H9 (cell line): ENCODE data around the gene AFAP1. TPM values are rescaled to one million over a fixed set of nuclear protein-coding genes. Genes with fewer than 3 reads are reported as not detected.

Source experiments
- DNase-seq: peaks from one replicate; pipeline ENCODE4 v3.0.0-alpha.2; 2017
- H2AFZ ChIP-seq: one replicate; pipeline ENCODE4 v1.6.1; 2013; ENCODE audit warnings: mild to moderate bottlenecking, low read length, control low read depth, moderate library complexity
- H2AK5ac ChIP-seq: 2 replicates; pipeline ENCODE4 v1.6.1; 2013; ENCODE audit warnings: low read length, control low read depth, mixed read lengths; ENCODE audit not compliant: insufficient read length
- H2BK120ac ChIP-seq: one replicate; pipeline ENCODE4 v1.6.1; 2013; ENCODE audit warnings: low read depth, mild to moderate bottlenecking, low read length, control low read depth, inconsistent platforms; ENCODE audit not compliant: poor library complexity, severe bottlenecking
- H2BK12ac ChIP-seq: 2 replicates; pipeline ENCODE4 v1.6.1; 2013; ENCODE audit warnings: low read length, control low read depth, mixed read lengths, low read depth; ENCODE audit not compliant: insufficient read length
- H2BK15ac ChIP-seq: 2 replicates; pipeline ENCODE4 v1.6.1; 2013; ENCODE audit warnings: low read depth, low read length, control low read depth
- H2BK20ac ChIP-seq: one replicate; pipeline ENCODE4 v1.6.1; 2013; ENCODE audit warnings: low read depth, mild to moderate bottlenecking, low read length, control low read depth, inconsistent platforms; ENCODE audit not compliant: poor library complexity, severe bottlenecking
- H2BK5ac ChIP-seq: 2 replicates; pipeline ENCODE4 v1.6.1; 2013; ENCODE audit warnings: low read length, control low read depth, mixed read lengths; ENCODE audit not compliant: insufficient read length
- H3K14ac ChIP-seq: 2 replicates; pipeline ENCODE4 v1.6.1; 2013; ENCODE audit warnings: low read length, control low read depth; ENCODE audit not compliant: insufficient read depth
- H3K18ac ChIP-seq: 2 replicates; pipeline ENCODE4 v1.6.1; 2013; ENCODE audit warnings: low read depth, mild to moderate bottlenecking, mixed read lengths, low read length, control low read depth; ENCODE audit not compliant: insufficient read length
- H3K23ac ChIP-seq: 2 replicates; pipeline ENCODE4 v1.6.1; 2013; ENCODE audit warnings: low read length, control low read depth, mixed read lengths, low read depth; ENCODE audit not compliant: insufficient read length
- H3K23me2 ChIP-seq: 2 replicates; pipeline ENCODE4 v1.6.1; 2013; ENCODE audit warnings: low read depth, mild to moderate bottlenecking, mixed read lengths, low read length, control low read depth; ENCODE audit not compliant: insufficient read length, poor library complexity, severe bottlenecking
- H3K27ac ChIP-seq: 2 replicates; pipeline ENCODE4 v1.5.1; 2013; ENCODE audit warnings: low read length, control low read depth, mixed read lengths, low read depth; ENCODE audit not compliant: insufficient read length
- H3K27me3 ChIP-seq: 2 replicates; pipeline ENCODE4 v1.6.1; 2013; ENCODE audit warnings: low read length, control low read depth, inconsistent platforms; ENCODE audit not compliant: insufficient read depth
- H3K4ac ChIP-seq: 2 replicates; pipeline ENCODE4 v1.6.1; 2013; ENCODE audit warnings: low read depth, mild to moderate bottlenecking, control low read depth, inconsistent platforms, low read length, moderate library complexity
- H3K4me1 ChIP-seq: 2 replicates; pipeline ENCODE4 v1.6.1; 2013; ENCODE audit warnings: low read length, control low read depth, inconsistent platforms; ENCODE audit not compliant: insufficient read depth
- H3K4me2 ChIP-seq: 2 replicates; pipeline ENCODE4 v1.6.1; 2013; ENCODE audit warnings: low read length, control low read depth, mixed read lengths; ENCODE audit not compliant: insufficient read length, insufficient read depth
- H3K56ac ChIP-seq: 2 replicates; pipeline ENCODE4 v1.6.1; 2013; ENCODE audit warnings: low read depth, mild to moderate bottlenecking, mixed read lengths, low read length, control low read depth; ENCODE audit not compliant: insufficient read length
- H3K79me1 ChIP-seq: 2 replicates; pipeline ENCODE4 v1.6.1; 2013; ENCODE audit warnings: low read depth, mild to moderate bottlenecking, moderate library complexity, low read length, control low read depth, inconsistent platforms; ENCODE audit not compliant: insufficient read depth, poor library complexity, severe bottlenecking
- H3K79me2 ChIP-seq: 2 replicates; pipeline ENCODE4 v1.6.1; 2013; ENCODE audit warnings: low read length, control low read depth, inconsistent platforms; ENCODE audit not compliant: insufficient read depth
- H3K9ac ChIP-seq: 2 replicates; pipeline ENCODE4 v1.6.1; 2013; ENCODE audit warnings: low read length, control low read depth, mixed read lengths; ENCODE audit not compliant: insufficient read length; ENCODE audit errors: extremely low read depth
- H3K9me3 ChIP-seq: one replicate; pipeline ENCODE4 v1.6.1; 2013; ENCODE audit warnings: low read depth, low read length, inconsistent platforms; ENCODE audit not compliant: control insufficient read depth
- H3T11ph ChIP-seq: one replicate; pipeline ENCODE4 v1.6.1; 2013; ENCODE audit warnings: mild to moderate bottlenecking, low read length, control low read depth, inconsistent platforms
- H4K20me1 ChIP-seq: one replicate; pipeline ENCODE4 v1.6.1; 2013; ENCODE audit not compliant: control insufficient read depth, insufficient read length, insufficient read depth
- H4K5ac ChIP-seq: 2 replicates; pipeline ENCODE4 v1.6.1; 2013; ENCODE audit warnings: low read depth, mild to moderate bottlenecking, mixed read lengths, low read length, control low read depth; ENCODE audit not compliant: insufficient read length
- H4K8ac ChIP-seq: replicated peaks from 2 replicates; pipeline ENCODE4 v1.6.1; 2013; ENCODE audit warnings: low read length, control low read depth, mixed read lengths, low read depth; ENCODE audit not compliant: insufficient read length
- H4K91ac ChIP-seq: 2 replicates; pipeline ENCODE4 v1.6.1; 2013; ENCODE audit warnings: low read depth, mild to moderate bottlenecking, moderate library complexity, mixed read lengths, low read length, control low read depth; ENCODE audit not compliant: insufficient read length
- H3K27ac Mint-ChIP-seq, 3 experiments: 2 replicates in 2 of 3; 3 replicates in 1 of 3; pipeline ENCODE4 v1.8.0; 2020 to 2021; ENCODE audit warnings: mixed read lengths in 3 of 3, mild to moderate bottlenecking in 1 of 3, moderate library complexity in 1 of 3
- H3K27me3 Mint-ChIP-seq: 2 replicates; pipeline ENCODE4 v1.8.0; 2021; ENCODE audit warnings: low read depth, mild to moderate bottlenecking, moderate library complexity, mixed read lengths
- H3K36me3 Mint-ChIP-seq, 3 experiments: 2 replicates in 2 of 3; 3 replicates in 1 of 3; pipeline ENCODE4 v1.8.0; 2020 to 2021; ENCODE audit warnings: low read depth in 3 of 3, mixed read lengths in 3 of 3; ENCODE audit not compliant: insufficient read depth in 1 of 3
- H3K4me1 Mint-ChIP-seq, 2 experiments: 2 replicates each; pipeline ENCODE4 v1.8.0; 2020; ENCODE audit warnings: mixed read lengths in 2 of 2
- H3K4me3 Mint-ChIP-seq, 2 experiments: 2 replicates in 1 of 2; 3 replicates in 1 of 2; pipeline ENCODE4 v1.8.0; 2020 to 2021; ENCODE audit warnings: mild to moderate bottlenecking in 2 of 2, mixed read lengths in 2 of 2, moderate library complexity in 1 of 2
- H3K9me3 Mint-ChIP-seq, 2 experiments: 2 replicates in 1 of 2; 3 replicates in 1 of 2; pipeline ENCODE4 v1.8.0; 2020; ENCODE audit warnings: mild to moderate bottlenecking in 2 of 2, mixed read lengths in 2 of 2, moderate library complexity in 1 of 2
- WGBS: extraction: QIAGEN DNeasy Blood & Tissue Kit; methylation state at CpG from one replicate; pipeline ENCODE4 v1.1.7; 2013; ENCODE audit warnings: missing lambda C conversion rate, low lambda C conversion rate, mixed read lengths; ENCODE audit not compliant: insufficient read length; ENCODE audit errors: extremely low coverage; 5-methylcytosine and 5-hydroxymethylcytosine counted together
- total RNA-seq: library from RNA; stranded (reverse); gene quantifications from 2 replicates; pipeline ENCODE4 v1.2.1, GENCODE V29; 2021
- TF ChIP-seq, protein P1 (sequence below): fragments of 200-600 bp; sonication (generic); conservative IDR thresholded peaks from 3 replicates; pipeline ENCODE4 v1.8.0; 2021; ENCODE audit warnings: antibody characterized with exemption, mild to moderate bottlenecking

AFAP1 gene
- total RNA-seq, 1 experiment from 2014 or later, result 6.5 TPM

DNA sequence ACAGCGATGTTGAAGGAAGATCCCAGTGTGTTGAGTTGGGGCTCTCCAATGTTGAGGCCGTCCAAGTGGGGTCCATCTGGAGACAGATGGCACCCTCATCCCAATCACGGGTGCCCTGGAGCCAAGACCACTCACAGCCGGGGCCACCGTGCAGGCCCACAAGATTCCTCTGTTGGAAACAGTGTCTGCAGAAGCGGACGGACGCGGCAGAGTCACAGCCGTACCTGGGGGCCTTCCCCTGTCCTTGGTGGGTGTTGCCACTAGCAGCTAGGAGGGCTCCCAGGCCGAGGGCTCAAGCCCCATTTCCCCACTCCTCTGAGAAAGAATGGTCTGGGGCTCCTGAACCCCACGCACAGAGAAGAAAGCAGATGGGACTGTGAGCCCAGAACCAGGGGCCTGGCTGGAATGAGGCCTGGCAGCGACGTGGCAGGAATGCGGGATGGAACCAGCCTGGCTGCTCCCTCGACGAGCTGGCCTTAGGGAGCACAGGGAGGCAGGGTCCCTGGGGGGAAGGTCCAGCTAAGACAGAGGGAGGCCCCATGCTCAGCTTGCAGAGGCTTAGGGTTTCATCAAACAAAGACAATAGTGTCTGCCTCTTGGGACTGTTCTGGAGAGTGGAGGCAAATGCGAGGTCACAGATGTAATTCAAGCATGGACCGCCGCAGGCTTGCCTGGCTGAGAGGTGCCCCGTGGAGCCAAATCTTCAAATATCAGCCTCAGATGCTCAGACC lies 228.9 kb downstream of the AFAP1 start:
- Histone ChIP-seq H3K56ac (no peak overlapping the region), H2BK15ac (no peak overlapping the region), H3K23me2 (no peaks in the 10 kb centered on the region), H2BK5ac (no peak overlapping the region), H3K14ac (no peak overlapping the region), H4K91ac (no peak overlapping the region), H3K9me3 (no peaks in the 10 kb centered on the region), H3K79me1 (no peaks in the 10 kb centered on the region), H2BK20ac (no peak overlapping the region), H3K27ac (no peak overlapping the region), H4K8ac (no peak overlapping the region), H2BK120ac (no peak overlapping the region), H2AK5ac (no peak overlapping the region), H3K27me3 (no peaks in the 10 kb centered on the region), H3T11ph (no peak overlapping the region), H2BK12ac (no peak overlapping the region), H3K18ac (no peak overlapping the region), H3K9ac (no peak overlapping the region), H3K4me1 (no peaks in the 10 kb centered on the region), H3K23ac (no peak overlapping the region), H4K20me1 (no peaks in the 10 kb centered on the region), H3K4ac (no peak overlapping the region), H4K5ac (no peak overlapping the region), H3K79me2 (no peaks in the 10 kb centered on the region), H3K4me2 (no peak overlapping the region), H2AFZ (no peak overlapping the region)
- no peak for DNase-seq
- WGBS, result no CpG with 5 or more reads among the region's 21 CpGs
- TF ChIP-seq, protein P1, sequence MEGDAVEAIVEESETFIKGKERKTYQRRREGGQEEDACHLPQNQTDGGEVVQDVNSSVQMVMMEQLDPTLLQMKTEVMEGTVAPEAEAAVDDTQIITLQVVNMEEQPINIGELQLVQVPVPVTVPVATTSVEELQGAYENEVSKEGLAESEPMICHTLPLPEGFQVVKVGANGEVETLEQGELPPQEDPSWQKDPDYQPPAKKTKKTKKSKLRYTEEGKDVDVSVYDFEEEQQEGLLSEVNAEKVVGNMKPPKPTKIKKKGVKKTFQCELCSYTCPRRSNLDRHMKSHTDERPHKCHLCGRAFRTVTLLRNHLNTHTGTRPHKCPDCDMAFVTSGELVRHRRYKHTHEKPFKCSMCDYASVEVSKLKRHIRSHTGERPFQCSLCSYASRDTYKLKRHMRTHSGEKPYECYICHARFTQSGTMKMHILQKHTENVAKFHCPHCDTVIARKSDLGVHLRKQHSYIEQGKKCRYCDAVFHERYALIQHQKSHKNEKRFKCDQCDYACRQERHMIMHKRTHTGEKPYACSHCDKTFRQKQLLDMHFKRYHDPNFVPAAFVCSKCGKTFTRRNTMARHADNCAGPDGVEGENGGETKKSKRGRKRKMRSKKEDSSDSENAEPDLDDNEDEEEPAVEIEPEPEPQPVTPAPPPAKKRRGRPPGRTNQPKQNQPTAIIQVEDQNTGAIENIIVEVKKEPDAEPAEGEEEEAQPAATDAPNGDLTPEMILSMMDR, result no peak
- Mint-ChIP-seq H3K36me3 (no peaks in the 10 kb centered on the region; a peak in 1 of 7 replicates), H3K4me1 (peaks cover 2 to 9% of the 10 kb centered on the region in 2 experiments; a peak in 2 of 4 replicates), H3K9me3 (no peaks in the 10 kb centered on the region; a peak in 2 of 5 replicates), H3K4me3 (no peak overlapping the region), H3K27ac (no peak overlapping the region), H3K27me3 (peaks cover 12% of the 10 kb centered on the region)
